Activated T-helper 2 cell treated with anti-CD3 and anti-CD28 coated beads, Interferon-gamma antibody, Interleukin-2, Interleukin-4, amounts not matched to agents 10 μg/mL and 5 μg/mL and 100 μg/mL, durations not matched to agents 14 hours and 24 hours and 36 hours (primary cell): ENCODE data around the gene CNTN2. TPM values are rescaled to one million over a fixed set of nuclear protein-coding genes. Genes with fewer than 3 reads are reported as not detected.

Experiments
- DNase-seq: peaks from one replicate; pipeline ENCODE4 v3.0.0; 2021; ENCODE audit warnings: low spot score
- H3K27ac Mint-ChIP-seq: one replicate; pipeline ENCODE4 v1.8.0; 2021; ENCODE audit warnings: mixed read lengths
- H3K27me3 Mint-ChIP-seq: one replicate; pipeline ENCODE4 v1.8.0; 2021; ENCODE audit warnings: low read depth, mixed read lengths
- H3K36me3 Mint-ChIP-seq: one replicate; pipeline ENCODE4 v1.8.0; 2021; ENCODE audit warnings: low read depth, mixed read lengths
- H3K4me1 Mint-ChIP-seq: one replicate; pipeline ENCODE4 v1.8.0; 2021; ENCODE audit warnings: low read depth, mixed read lengths
- H3K4me3 Mint-ChIP-seq: one replicate; pipeline ENCODE4 v1.8.0; 2021; ENCODE audit warnings: low read depth, mild to moderate bottlenecking, moderate library complexity, mixed read lengths
- H3K9me3 Mint-ChIP-seq: one replicate; pipeline ENCODE4 v1.8.0; 2021; ENCODE audit warnings: mixed read lengths
- intact Hi-C: fragments of 100-400 bp; cut with micrococcal nuclease; formaldehyde crosslinking; loops from one replicate; pipeline ENCODE4 v1.15.1; 2023
- total RNA-seq: library from RNA; stranded (reverse); gene quantifications from 2 replicates; pipeline ENCODE4 v1.2.3, GENCODE V29; 2022

The CNTN2 gene
- total RNA-seq, 1 donor from 2014 or later, result not detected

DNA sequence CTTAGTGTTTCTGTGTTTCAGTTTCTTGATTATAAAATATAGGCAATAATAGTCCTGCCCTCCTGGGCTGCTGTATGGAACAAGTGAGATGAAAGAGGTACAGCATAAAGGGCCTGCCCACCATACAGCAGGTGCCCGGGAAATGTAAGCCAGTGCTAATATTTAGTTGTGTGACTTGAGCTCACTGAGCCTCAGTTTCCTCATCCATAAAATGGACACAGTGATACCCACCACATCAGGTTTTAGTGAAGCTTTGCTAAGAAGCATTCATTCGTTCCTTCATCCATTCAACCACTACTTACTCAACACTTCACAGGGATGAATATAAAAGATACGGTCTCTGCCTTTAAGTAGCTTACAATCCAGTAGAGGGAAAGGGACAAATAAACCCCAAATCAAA is 19.9 kb downstream of the CNTN2 start:
- Mint-ChIP-seq H3K4me3 (no peak overlapping the region), H3K9me3 (no peaks in the 10 kb centered on the region), H3K27me3 (no peaks in the 10 kb centered on the region), H3K36me3 (no peaks in the 10 kb centered on the region), H3K4me1 (no peaks in the 10 kb centered on the region), H3K27ac (no peak overlapping the region)
- no peak for DNase-seq
- intact Hi-C loops, result no loop called here

DNA sequence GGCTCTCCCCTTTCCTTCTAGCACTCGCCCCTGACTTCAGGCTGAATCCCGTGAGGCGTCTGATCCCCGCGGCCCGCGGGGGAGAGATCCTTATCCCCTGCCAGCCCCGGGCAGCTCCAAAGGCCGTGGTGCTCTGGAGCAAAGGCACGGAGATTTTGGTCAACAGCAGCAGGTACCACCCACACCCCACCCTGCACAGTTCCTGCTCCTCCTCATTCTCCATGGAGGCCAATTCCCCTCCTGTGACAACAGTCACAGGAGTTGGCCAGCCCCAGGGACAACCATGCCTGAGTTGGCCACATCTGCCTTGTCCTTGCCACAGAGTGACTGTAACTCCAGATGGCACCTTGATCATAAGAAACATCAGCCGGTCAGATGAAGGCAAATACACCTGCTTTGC is 21.3 kb downstream of the CNTN2 start:
- DNase-seq, result no peak
- Mint-ChIP-seq H3K4me3 (no peak overlapping the region), H3K9me3 (no peaks in the 10 kb centered on the region), H3K27ac (no peak overlapping the region), H3K27me3 (no peaks in the 10 kb centered on the region), H3K4me1 (no peaks in the 10 kb centered on the region), H3K36me3 (no peaks in the 10 kb centered on the region)
- intact Hi-C loops, result no loop called here

- no peak overlapping the region for H3K27ac Mint-ChIP-seq
- no peak overlapping the region for H3K4me3 Mint-ChIP-seq
- no peak for DNase-seq
- H3K4me1 Mint-ChIP-seq, result no peaks in the 10 kb centered on the region
- no peaks in the 10 kb centered on the region for H3K36me3 Mint-ChIP-seq
- H3K27me3 Mint-ChIP-seq, result no peaks in the 10 kb centered on the region
- no peaks in the 10 kb centered on the region for H3K9me3 Mint-ChIP-seq
- intact Hi-C loops, result no loop called here
These were observed 21.8 kb downstream of the CNTN2 start for GRCh38 chr1:205064741-205065316.

- Mint-ChIP-seq H3K36me3 (no peaks in the 10 kb centered on the region), H3K9me3 (no peaks in the 10 kb centered on the region), H3K4me3 (no peak overlapping the region), H3K27me3 (no peaks in the 10 kb centered on the region), H3K27ac (no peak overlapping the region), H3K4me1 (no peaks in the 10 kb centered on the region)
- intact Hi-C loops, result no loop called here
- DNase-seq, result no peak
These were observed 22.7 kb downstream of the CNTN2 start for GRCh38 chr1:205065666-205066065.

DNA sequence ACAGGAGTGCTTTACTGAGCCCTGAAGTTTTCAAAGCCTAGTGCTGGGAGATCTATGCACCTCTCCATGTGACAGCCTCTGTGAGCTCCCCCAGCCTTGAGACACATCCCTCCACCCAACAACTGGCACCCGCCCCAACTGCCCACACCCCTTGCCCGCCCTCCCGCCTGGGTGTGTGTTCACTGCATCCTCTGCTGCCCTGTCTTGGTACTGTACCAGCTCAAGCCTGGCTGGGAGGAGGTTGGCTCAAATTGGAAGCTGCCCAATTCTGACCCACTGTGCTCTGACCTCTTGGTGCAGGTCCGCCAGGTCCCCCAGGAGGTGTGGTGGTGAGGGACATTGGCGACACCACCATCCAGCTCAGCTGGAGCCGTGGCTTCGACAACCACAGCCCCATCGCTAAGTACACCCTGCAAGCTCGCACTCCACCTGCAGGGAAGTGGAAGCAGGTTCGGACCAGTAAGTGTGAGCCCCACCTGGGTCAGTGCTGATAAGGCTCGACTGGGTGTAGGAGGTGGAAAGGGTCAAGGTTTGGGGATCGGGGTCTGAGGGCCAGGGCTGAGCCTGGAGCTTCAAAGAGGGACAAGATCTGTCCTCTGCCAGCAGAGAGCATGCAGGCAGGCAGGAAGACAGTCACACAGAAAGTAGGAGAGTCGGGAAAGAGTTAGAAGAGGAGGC is 23.3 kb downstream of the CNTN2 start:
- intact Hi-C loops, result no loop called here
- H3K4me1 Mint-ChIP-seq, result no peaks in the 10 kb centered on the region
- no peak overlapping the region for H3K27ac Mint-ChIP-seq
- no peaks in the 10 kb centered on the region for H3K9me3 Mint-ChIP-seq
- H3K27me3 Mint-ChIP-seq, result no peaks in the 10 kb centered on the region
- H3K4me3 Mint-ChIP-seq, result no peak overlapping the region
- DNase-seq, result no peak
- no peaks in the 10 kb centered on the region for H3K36me3 Mint-ChIP-seq

DNA sequence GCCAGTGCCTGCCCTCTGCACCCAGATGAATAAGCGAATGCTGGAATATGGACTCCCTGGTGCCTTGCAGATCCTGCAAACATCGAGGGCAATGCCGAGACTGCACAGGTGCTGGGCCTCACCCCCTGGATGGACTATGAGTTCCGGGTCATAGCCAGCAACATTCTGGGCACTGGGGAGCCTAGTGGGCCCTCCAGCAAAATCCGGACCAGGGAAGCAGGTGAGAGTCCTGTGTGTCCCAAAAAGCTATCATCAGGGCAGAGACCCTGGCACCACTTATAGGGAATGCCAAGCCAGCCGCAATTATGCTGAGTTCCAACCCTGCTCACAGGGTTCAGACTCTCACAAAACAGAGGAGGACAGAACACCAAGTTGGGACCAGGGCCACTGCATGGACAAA is 24.0 kb downstream of the CNTN2 start:
- H3K4me3 Mint-ChIP-seq, result no peak overlapping the region
- no peaks in the 10 kb centered on the region for H3K27me3 Mint-ChIP-seq
- no peaks in the 10 kb centered on the region for H3K36me3 Mint-ChIP-seq
- no peaks in the 10 kb centered on the region for H3K9me3 Mint-ChIP-seq
- H3K27ac Mint-ChIP-seq, result no peak overlapping the region
- intact Hi-C loops, result no loop called here
- H3K4me1 Mint-ChIP-seq, result no peaks in the 10 kb centered on the region
- no peak for DNase-seq

DNA sequence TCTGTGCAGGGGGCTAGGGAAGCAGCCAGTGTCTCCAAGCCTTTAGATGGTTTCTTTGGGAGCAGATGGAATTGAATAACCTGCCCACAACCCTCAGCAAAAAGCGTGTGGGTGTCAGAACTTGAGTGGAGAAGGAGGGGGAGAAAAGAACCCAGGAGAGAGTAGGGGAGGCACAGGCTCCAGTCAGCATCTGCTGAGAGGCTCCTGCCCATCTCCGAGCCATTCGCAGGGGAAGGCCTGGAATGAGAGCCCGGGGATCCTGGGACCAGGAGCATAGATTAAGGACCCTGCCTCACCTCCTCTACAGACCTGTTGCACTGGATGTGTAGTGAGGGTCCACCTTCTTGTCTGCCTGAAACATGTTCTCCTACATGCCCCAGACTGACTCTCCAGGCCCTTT is 25.0 kb downstream of the CNTN2 start:
- intact Hi-C loops, result no loop called here
- Mint-ChIP-seq H3K4me3 (no peak overlapping the region), H3K27ac (no peak overlapping the region), H3K27me3 (no peaks in the 10 kb centered on the region), H3K36me3 (no peaks in the 10 kb centered on the region), H3K9me3 (no peaks in the 10 kb centered on the region), H3K4me1 (no peaks in the 10 kb centered on the region)
- DNase-seq, result no peak

DNA sequence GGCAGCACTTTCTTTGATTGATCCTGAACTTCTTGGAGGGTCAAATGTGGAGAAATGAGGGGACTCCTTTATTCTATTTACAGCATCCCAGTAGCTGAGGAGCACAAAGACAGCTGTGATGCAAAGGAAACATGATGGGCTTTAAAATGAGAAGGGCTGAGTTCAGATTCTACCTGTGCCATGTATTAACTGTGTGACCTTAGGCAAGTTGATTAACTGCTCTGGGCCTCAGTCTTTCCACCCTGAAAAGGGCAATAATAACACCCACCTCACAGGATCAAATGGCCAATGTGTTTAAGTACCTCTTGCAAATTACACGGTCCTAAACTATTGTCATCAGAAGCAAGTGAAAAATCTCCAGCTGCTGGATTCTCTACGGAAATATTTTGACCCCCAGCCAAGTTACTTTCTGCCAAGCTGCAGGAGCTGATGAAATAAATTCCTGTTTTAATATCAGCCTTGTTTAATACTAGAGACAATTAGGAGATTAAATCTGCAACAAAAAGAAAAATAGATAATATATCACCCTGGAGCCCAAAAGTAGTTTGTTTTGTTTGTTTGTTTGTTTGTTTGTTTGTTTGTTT is 25.5 kb downstream of the CNTN2 start:
- Mint-ChIP-seq H3K9me3 (no peaks in the 10 kb centered on the region), H3K36me3 (no peaks in the 10 kb centered on the region), H3K27me3 (no peaks in the 10 kb centered on the region), H3K27ac (no peak overlapping the region), H3K4me3 (no peak overlapping the region), H3K4me1 (no peaks in the 10 kb centered on the region)
- DNase-seq, result no peak
- intact Hi-C loops, result no loop called here

GRCh38 chr1:205069371-205070125 is 26.5 kb downstream of the CNTN2 start:
- no peaks in the 10 kb centered on the region for H3K36me3 Mint-ChIP-seq
- H3K4me1 Mint-ChIP-seq, result no peaks in the 10 kb centered on the region
- no peak overlapping the region for H3K4me3 Mint-ChIP-seq
- no peaks in the 10 kb centered on the region for H3K27me3 Mint-ChIP-seq
- H3K27ac Mint-ChIP-seq, result no peak overlapping the region
- H3K9me3 Mint-ChIP-seq, result no peaks in the 10 kb centered on the region
- intact Hi-C loops, result no loop called here
- DNase-seq, result no peak

GRCh38 chr1:205071028-205071409 is 28.0 kb downstream of the CNTN2 start:
- intact Hi-C loops, result no loop called here
- no peaks in the 10 kb centered on the region for H3K36me3 Mint-ChIP-seq
- no peaks in the 10 kb centered on the region for H3K27me3 Mint-ChIP-seq
- H3K4me3 Mint-ChIP-seq, result no peak overlapping the region
- DNase-seq, result no peak
- H3K9me3 Mint-ChIP-seq, result no peaks in the 10 kb centered on the region
- no peak overlapping the region for H3K27ac Mint-ChIP-seq
- H3K4me1 Mint-ChIP-seq, result no peaks in the 10 kb centered on the region

- no peaks in the 10 kb centered on the region for H3K9me3 Mint-ChIP-seq
- no peak overlapping the region for H3K4me3 Mint-ChIP-seq
- no peak overlapping the region for H3K27ac Mint-ChIP-seq
- H3K4me1 Mint-ChIP-seq, result no peaks in the 10 kb centered on the region
- no peaks in the 10 kb centered on the region for H3K27me3 Mint-ChIP-seq
- H3K36me3 Mint-ChIP-seq, result no peaks in the 10 kb centered on the region
- no peak for DNase-seq
- intact Hi-C loops, result no loop called here
These were observed 28.8 kb downstream of the CNTN2 start for GRCh38 chr1:205071801-205072200.

DNA sequence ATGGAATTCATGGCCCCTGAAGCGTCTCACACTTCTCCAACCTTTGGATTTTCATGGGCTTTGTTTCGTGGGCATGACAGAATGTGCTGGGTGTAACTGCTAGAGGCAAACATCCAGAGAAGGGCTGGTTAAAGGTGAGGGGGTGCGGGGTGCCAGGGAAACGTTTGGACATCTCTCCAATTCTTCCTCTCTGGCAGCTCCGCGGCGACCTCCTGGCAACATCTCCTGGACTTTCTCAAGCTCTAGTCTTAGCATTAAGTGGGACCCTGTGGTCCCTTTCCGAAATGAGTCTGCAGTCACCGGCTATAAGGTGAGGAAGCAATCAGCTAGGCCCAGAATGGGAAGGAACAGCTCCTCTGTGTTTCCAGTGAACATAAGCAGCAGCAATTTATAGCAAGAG is 29.3 kb downstream of the CNTN2 start:
- H3K4me3 Mint-ChIP-seq, result no peak overlapping the region
- no peaks in the 10 kb centered on the region for H3K4me1 Mint-ChIP-seq
- no peaks in the 10 kb centered on the region for H3K27me3 Mint-ChIP-seq
- DNase-seq, result no peak
- no peak overlapping the region for H3K27ac Mint-ChIP-seq
- no peaks in the 10 kb centered on the region for H3K9me3 Mint-ChIP-seq
- no peaks in the 10 kb centered on the region for H3K36me3 Mint-ChIP-seq
- intact Hi-C loops, result no loop called here

DNA sequence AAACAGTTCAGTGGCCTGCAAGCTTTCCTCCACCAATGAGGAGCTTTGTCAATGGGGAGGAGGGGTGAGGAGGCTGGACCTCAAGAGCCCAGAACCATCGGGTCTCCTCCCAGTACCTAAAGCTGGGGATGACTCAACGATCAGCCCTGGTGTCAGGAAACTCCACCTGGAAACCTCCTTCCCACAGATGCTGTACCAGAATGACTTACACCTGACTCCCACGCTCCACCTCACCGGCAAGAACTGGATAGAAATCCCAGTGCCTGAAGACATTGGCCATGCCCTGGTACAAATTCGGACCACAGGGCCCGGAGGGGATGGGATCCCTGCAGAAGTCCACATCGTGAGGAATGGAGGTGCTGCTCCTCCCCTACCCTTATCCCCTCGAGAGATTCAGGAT is 29.9 kb downstream of the CNTN2 start:
- intact Hi-C loops, result no loop called here
- DNase-seq, result no peak
- Mint-ChIP-seq H3K36me3 (no peaks in the 10 kb centered on the region), H3K9me3 (no peaks in the 10 kb centered on the region), H3K4me3 (no peak overlapping the region), H3K4me1 (no peaks in the 10 kb centered on the region), H3K27ac (no peak overlapping the region), H3K27me3 (no peaks in the 10 kb centered on the region)
